CD4-positive, alpha-beta T cell treated with Interleukin-15 for 1 hour (primary cell): ENCODE measurements around the gene CDK10.

Source experiments
- DNase-seq: peaks from one replicate; pipeline ENCODE4 v3.0.0-alpha.2; 2020

CDK10 gene

GRCh38 chr16:89738072-89738377 is 51.5 kb downstream of the CDK10 start:
- no peak for DNase-seq

GRCh38 chr16:89738538-89739317 is 52.2 kb downstream of the CDK10 start:
- DNase-seq, result no peak

- DNase-seq, result no peak
These were observed 52.9 kb downstream of the CDK10 start for GRCh38 chr16:89739383-89739782.

- DNase-seq, result no peak
These were observed 55.0 kb downstream of the CDK10 start for GRCh38 chr16:89741342-89742014.

- DNase-seq, result no peak
These were observed 56.5 kb downstream of the CDK10 start for GRCh38 chr16:89742948-89743347.

GRCh38 chr16:89744813-89745212 is 58.3 kb downstream of the CDK10 start:
- no peak for DNase-seq
